ENCODE results near the gene SH3PXD2A.

The SH3PXD2A gene

GRCh38 chr10:103783681-103784080, 71.7 kb downstream of the SH3PXD2A start:
- Histone ChIP-seq H3K27me3 (ENCODE audit: insufficient read depth, low read length) (no peaks in the 10 kb centered on the region), H4K8ac (ENCODE audit: low read depth, low read length) (no peak overlapping the region), H2AFZ (ENCODE audit: insufficient read depth, low read length, poor library complexity) (no peak overlapping the region), H3K27ac (ENCODE audit: low read depth, low read length) (no peak overlapping the region), H2BK12ac (ENCODE audit: low read length) (no peak overlapping the region), H2AK5ac (ENCODE audit: low read length) (no peak overlapping the region), H3K23ac (ENCODE audit: low read length) (no peak overlapping the region), H3K9ac (ENCODE audit: low read length) (no peak overlapping the region), H3K79me1 (ENCODE audit: low read length) (no peaks in the 10 kb centered on the region), H3K4me2 (ENCODE audit: low read length) (no peak overlapping the region), H3K9me3 (ENCODE audit: insufficient read depth, low read depth, low read length) (no peaks in the 10 kb centered on the region), H3K36me3 (ENCODE audit: control insufficient read depth in 1 of 2, insufficient read depth in 2 of 2, low read length in 2 of 2) (no peaks in the 10 kb centered on the region), H2BK120ac (ENCODE audit: insufficient read depth, low read length, poor library complexity) (no peak overlapping the region), H3K18ac (ENCODE audit: low read length) (no peak overlapping the region), H4K12ac (ENCODE audit: low read depth, low read length) (no peak overlapping the region), H3K4me3 (ENCODE audit: low read depth, low read length) (no peak overlapping the region), H3K14ac (ENCODE audit: low read length) (no peak overlapping the region), H4K91ac (ENCODE audit: low read depth, low read length) (no peak overlapping the region), H2BK5ac (ENCODE audit: low read depth, low read length, poor library complexity) (no peak overlapping the region), H3K4ac (ENCODE audit: low read depth, low read length) (no peak overlapping the region), H3K4me1 (ENCODE audit: control insufficient read depth in 1 of 2, insufficient read depth in 2 of 2, low read length in 2 of 2) (peaks cover 0 to 3% of the 10 kb centered on the region in 2 experiments), H3K79me2 (ENCODE audit: control insufficient read depth, insufficient read depth, low read length, poor library complexity) (no peaks in the 10 kb centered on the region)
- DNase-seq = no peak
- no CpG with 5 or more reads among the region's 7 CpGs for WGBS (ENCODE audit: extremely low coverage, insufficient coverage, insufficient read length)

- H3K4me3 ChIP-seq (ENCODE audit: low read depth, low read length) = no peak overlapping the region
These were observed 73.9 kb downstream of the SH3PXD2A start for GRCh38 chr10:103781329-103782061.

GRCh38 chr10:103780242-103781149, 74.9 kb downstream of the SH3PXD2A start:
- Histone ChIP-seq H2AK5ac (ENCODE audit: low read length) (no peak overlapping the region), H3K18ac (ENCODE audit: low read length) (no peak overlapping the region), H3K9me3 (ENCODE audit: insufficient read depth, low read depth, low read length) (no peaks in the 10 kb centered on the region), H3K36me3 (ENCODE audit: control insufficient read depth in 1 of 2, insufficient read depth in 2 of 2, low read length in 2 of 2) (no peaks in the 10 kb centered on the region), H2AFZ (ENCODE audit: insufficient read depth, low read length, poor library complexity) (no peak overlapping the region), H2BK12ac (ENCODE audit: low read length) (no peak overlapping the region), H2BK5ac (ENCODE audit: low read depth, low read length, poor library complexity) (no peak overlapping the region), H4K8ac (ENCODE audit: low read depth, low read length) (no peak overlapping the region), H2BK120ac (ENCODE audit: insufficient read depth, low read length, poor library complexity) (no peak overlapping the region), H3K9ac (ENCODE audit: low read length) (no peak overlapping the region), H3K79me2 (ENCODE audit: control insufficient read depth, insufficient read depth, low read length, poor library complexity) (no peaks in the 10 kb centered on the region), H3K23ac (ENCODE audit: low read length) (no peak overlapping the region), H3K14ac (ENCODE audit: low read length) (no peak overlapping the region), H3K79me1 (ENCODE audit: low read length) (no peaks in the 10 kb centered on the region), H3K4ac (ENCODE audit: low read depth, low read length) (no peak overlapping the region), H3K4me3 (ENCODE audit: low read depth, low read length) (no peak overlapping the region), H4K12ac (ENCODE audit: low read depth, low read length) (no peak overlapping the region), H3K4me1 (ENCODE audit: control insufficient read depth in 1 of 2, insufficient read depth in 2 of 2, low read length in 2 of 2) (no peaks in the 10 kb centered on the region), H3K27ac (ENCODE audit: low read depth, low read length) (no peak overlapping the region), H3K4me2 (ENCODE audit: low read length) (no peak overlapping the region), H4K91ac (ENCODE audit: low read depth, low read length) (no peak overlapping the region), H3K27me3 (ENCODE audit: insufficient read depth, low read length) (no peaks in the 10 kb centered on the region)
- no CpG with 5 or more reads among the region's 8 CpGs for WGBS (ENCODE audit: extremely low coverage, insufficient coverage, insufficient read length)
- no peak for DNase-seq

More at GRCh38 chr10:103781329-103782061, 73.9 kb downstream of the SH3PXD2A start:
- Histone ChIP-seq H2BK12ac (ENCODE audit: low read length) (no peak overlapping the region), H3K23ac (ENCODE audit: low read length) (no peak overlapping the region), H4K12ac (ENCODE audit: low read depth, low read length) (no peak overlapping the region), H3K79me1 (ENCODE audit: low read length) (no peaks in the 10 kb centered on the region), H2AFZ (ENCODE audit: insufficient read depth, low read length, poor library complexity) (no peak overlapping the region), H3K79me2 (ENCODE audit: control insufficient read depth, insufficient read depth, low read length, poor library complexity) (no peaks in the 10 kb centered on the region), H3K4me2 (ENCODE audit: low read length) (no peak overlapping the region), H2BK120ac (ENCODE audit: insufficient read depth, low read length, poor library complexity) (no peak overlapping the region), H3K4me1 (ENCODE audit: control insufficient read depth in 1 of 2, insufficient read depth in 2 of 2, low read length in 2 of 2) (peaks cover 0 to 3% of the 10 kb centered on the region in 2 experiments), H3K18ac (ENCODE audit: low read length) (no peak overlapping the region), H3K27me3 (ENCODE audit: insufficient read depth, low read length) (no peaks in the 10 kb centered on the region), H2BK5ac (ENCODE audit: low read depth, low read length, poor library complexity) (no peak overlapping the region), H3K9ac (ENCODE audit: low read length) (no peak overlapping the region), H4K8ac (ENCODE audit: low read depth, low read length) (no peak overlapping the region), H3K36me3 (ENCODE audit: control insufficient read depth in 1 of 2, insufficient read depth in 2 of 2, low read length in 2 of 2) (no peaks in the 10 kb centered on the region), H3K14ac (ENCODE audit: low read length) (no peak overlapping the region), H2AK5ac (ENCODE audit: low read length) (no peak overlapping the region), H3K27ac (ENCODE audit: low read depth, low read length) (no peak overlapping the region), H3K9me3 (ENCODE audit: insufficient read depth, low read depth, low read length) (no peaks in the 10 kb centered on the region), H4K91ac (ENCODE audit: low read depth, low read length) (no peak overlapping the region), H3K4ac (ENCODE audit: low read depth, low read length) (no peak overlapping the region)
- WGBS (ENCODE audit: extremely low coverage, insufficient coverage, insufficient read length) = no CpG with 5 or more reads among the region's 6 CpGs
- peak; percentile 95 to 98 for DNase-seq

DNA sequence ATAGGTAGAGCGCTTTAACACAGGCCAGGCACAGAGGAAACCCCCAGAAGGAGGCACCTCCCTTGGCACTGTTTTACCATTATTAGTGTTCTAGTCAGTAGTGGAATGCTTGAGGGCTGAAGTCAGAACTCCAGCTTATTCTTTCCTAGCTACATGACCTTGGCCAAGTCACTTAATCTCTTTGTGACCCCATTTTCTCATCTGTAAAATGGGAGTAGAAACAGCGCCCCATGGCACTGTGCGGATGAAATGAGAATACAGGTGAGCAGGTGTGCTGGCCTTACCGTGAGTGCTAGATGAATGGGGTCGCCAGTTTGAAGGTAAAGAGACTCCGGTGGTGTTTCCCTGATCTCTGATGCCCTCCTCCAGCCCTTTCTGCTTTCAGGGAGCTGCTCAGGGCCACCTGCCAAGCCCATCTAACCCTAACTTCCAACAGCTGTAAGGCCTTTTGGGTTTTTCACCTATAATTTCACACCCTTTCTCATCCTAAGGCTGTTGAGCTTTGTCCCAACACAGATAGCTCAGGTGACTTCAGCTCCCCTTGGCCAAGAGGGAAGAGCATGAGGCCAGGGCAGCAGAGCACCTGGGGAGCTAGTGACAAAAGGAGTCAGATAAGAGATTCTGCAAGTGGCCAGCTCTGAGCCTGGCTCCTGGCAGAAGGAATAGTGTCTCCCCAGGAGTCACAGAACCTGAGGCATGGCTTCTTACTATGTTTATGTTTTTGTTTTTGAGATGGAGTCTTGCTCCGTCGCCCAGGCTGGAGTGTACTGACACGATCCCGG, 76.8 kb downstream of the SH3PXD2A start:
- Histone ChIP-seq H3K27me3 (ENCODE audit: insufficient read depth, low read length) (no peaks in the 10 kb centered on the region), H3K4me1 (ENCODE audit: control insufficient read depth in 1 of 2, insufficient read depth in 2 of 2, low read length in 2 of 2) (no peaks in the 10 kb centered on the region), H3K14ac (ENCODE audit: low read length) (no peak overlapping the region), H2BK5ac (ENCODE audit: low read depth, low read length, poor library complexity) (no peak overlapping the region), H3K4me2 (ENCODE audit: low read length) (no peak overlapping the region), H4K8ac (ENCODE audit: low read depth, low read length) (no peak overlapping the region), H2AFZ (ENCODE audit: insufficient read depth, low read length, poor library complexity) (no peak overlapping the region), H3K79me2 (ENCODE audit: control insufficient read depth, insufficient read depth, low read length, poor library complexity) (no peaks in the 10 kb centered on the region), H2BK12ac (ENCODE audit: low read length) (no peak overlapping the region), H3K23ac (ENCODE audit: low read length) (no peak overlapping the region), H3K4ac (ENCODE audit: low read depth, low read length) (no peak overlapping the region), H3K4me3 (ENCODE audit: low read depth, low read length) (no peak overlapping the region), H3K18ac (ENCODE audit: low read length) (no peak overlapping the region), H3K9ac (ENCODE audit: low read length) (no peak overlapping the region), H2AK5ac (ENCODE audit: low read length) (no peak overlapping the region), H3K27ac (ENCODE audit: low read depth, low read length) (no peak overlapping the region), H4K91ac (ENCODE audit: low read depth, low read length) (no peak overlapping the region), H3K9me3 (ENCODE audit: insufficient read depth, low read depth, low read length) (no peaks in the 10 kb centered on the region), H4K12ac (ENCODE audit: low read depth, low read length) (no peak overlapping the region), H2BK120ac (ENCODE audit: insufficient read depth, low read length, poor library complexity) (no peak overlapping the region), H3K79me1 (ENCODE audit: low read length) (no peaks in the 10 kb centered on the region), H3K36me3 (ENCODE audit: control insufficient read depth in 1 of 2, insufficient read depth in 2 of 2, low read length in 2 of 2) (no peaks in the 10 kb centered on the region)
- no CpG with 5 or more reads among the region's 10 CpGs for WGBS (ENCODE audit: extremely low coverage, insufficient coverage, insufficient read length)
- no peak for DNase-seq

All from trophoblast cell (in vitro differentiated cells and primary cell).